OCI-LY7 (cell line): ENCODE results near the gene PIP4P1.

ENCODE experiments used
- EZH2phosphoT487 ChIP-seq: fragments of 200-600 bp; sonication (generic); IDR thresholded peaks from 2 replicates; pipeline ENCODE4 v1.6.1; 2018; ENCODE audit warnings: low read depth, borderline replicate concordance, mild to moderate bottlenecking, mixed run types, antibody characterized with exemption, low read length, moderate library complexity, mixed read lengths
- TF ChIP-seq, protein P1 (sequence below): fragments of 200-600 bp; sonication (generic); conservative IDR thresholded peaks from 2 replicates; pipeline ENCODE4 v1.5.1; 2014; ENCODE audit warnings: mild to moderate bottlenecking, antibody characterized with exemption, low read length, moderate library complexity, mixed read lengths

DNA sequence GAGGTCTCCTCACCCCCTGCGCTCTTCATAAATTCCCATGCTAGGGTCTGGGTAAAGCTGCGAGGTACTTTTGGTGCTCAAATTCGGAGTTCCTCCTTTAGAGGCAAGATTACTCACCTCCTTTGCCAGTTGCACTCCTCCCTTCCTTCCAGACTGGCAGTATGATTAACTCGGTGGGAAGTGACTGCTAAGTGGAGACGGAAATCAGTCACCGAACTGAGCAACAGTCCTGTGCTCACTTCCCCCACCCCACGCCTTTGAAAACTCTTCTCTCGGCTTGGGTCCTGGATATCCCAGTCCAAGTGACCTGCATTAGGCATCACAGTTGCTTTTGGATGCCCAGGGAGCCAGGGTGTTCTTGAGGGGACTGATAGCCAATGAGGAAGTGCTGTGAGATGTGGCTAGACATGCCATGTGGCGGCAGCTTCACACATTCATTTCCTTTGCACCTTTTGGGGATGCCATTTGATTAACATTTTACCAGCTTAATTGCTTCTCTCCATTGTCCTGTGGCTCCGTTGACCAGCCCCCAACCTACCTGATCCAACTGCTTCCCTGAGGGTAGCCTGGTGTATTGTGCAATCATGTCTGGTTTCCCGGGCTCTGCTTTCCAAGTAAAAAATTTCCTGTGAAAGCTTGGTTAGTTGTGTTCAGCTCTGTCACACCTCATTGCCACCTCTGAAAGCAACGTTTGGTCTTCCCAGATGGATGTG is 8.8 kb upstream of the PIP4P1 start:
- TF ChIP-seq, protein P1, sequence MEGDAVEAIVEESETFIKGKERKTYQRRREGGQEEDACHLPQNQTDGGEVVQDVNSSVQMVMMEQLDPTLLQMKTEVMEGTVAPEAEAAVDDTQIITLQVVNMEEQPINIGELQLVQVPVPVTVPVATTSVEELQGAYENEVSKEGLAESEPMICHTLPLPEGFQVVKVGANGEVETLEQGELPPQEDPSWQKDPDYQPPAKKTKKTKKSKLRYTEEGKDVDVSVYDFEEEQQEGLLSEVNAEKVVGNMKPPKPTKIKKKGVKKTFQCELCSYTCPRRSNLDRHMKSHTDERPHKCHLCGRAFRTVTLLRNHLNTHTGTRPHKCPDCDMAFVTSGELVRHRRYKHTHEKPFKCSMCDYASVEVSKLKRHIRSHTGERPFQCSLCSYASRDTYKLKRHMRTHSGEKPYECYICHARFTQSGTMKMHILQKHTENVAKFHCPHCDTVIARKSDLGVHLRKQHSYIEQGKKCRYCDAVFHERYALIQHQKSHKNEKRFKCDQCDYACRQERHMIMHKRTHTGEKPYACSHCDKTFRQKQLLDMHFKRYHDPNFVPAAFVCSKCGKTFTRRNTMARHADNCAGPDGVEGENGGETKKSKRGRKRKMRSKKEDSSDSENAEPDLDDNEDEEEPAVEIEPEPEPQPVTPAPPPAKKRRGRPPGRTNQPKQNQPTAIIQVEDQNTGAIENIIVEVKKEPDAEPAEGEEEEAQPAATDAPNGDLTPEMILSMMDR = no peak
- TF ChIP-seq EZH2phosphoT487 = no peak
